ENCODE measurements around the gene LMAN2. TPM values are rescaled to one million over a fixed set of nuclear protein-coding genes. Genes with fewer than 3 reads are reported as not detected.

Gene LMAN2
- total RNA-seq, 1 donor from 2014 or later: 60.0 TPM

GRCh38 chr5:177303121-177303924, 48.1 kb downstream of the LMAN2 start, which contains the start of the genes PRELID1 and RAB24:
Gene PRELID1, plus strand, starts transcription at chr5:177303799. Its CDS starts 187 bp downstream, at chr5:177303986.
Gene RAB24, minus strand, starts transcription at chr5:177303719. Its CDS starts 431 bp downstream, at chr5:177303288.
- H3K27me3 ChIP-seq (ENCODE audit: low read depth): no peaks in the 10 kb centered on the region
- no peaks in the 10 kb centered on the region for H3K9me3 ChIP-seq (replicated peaks)
- H3K27ac ChIP-seq (replicated peaks): peak within 1 kb of the TSS; percentile 93
- TF ChIP-seq CTCF (IDR thresholded peaks at IDR 0.05; ENCODE audit: borderline replicate concordance): peak; percentile 32
- peaks cover 30% of the 10 kb centered on the region for H3K36me3 ChIP-seq
- intact Hi-C loops (cut with micrococcal nuclease): no loop called here
- peak; percentile 92 for DNase-seq
- peaks cover 65% of the 10 kb centered on the region for H3K4me1 ChIP-seq
- peak within 1 kb of the TSS; percentile 97 for H3K4me3 ChIP-seq

- Histone ChIP-seq H3K9me3 (replicated peaks) (no peaks in the 10 kb centered on the region), H3K4me3 (peak overlapping the region; percentile 97), H3K27me3 (ENCODE audit: low read depth) (no peaks in the 10 kb centered on the region), H3K4me1 (peaks cover 65% of the 10 kb centered on the region), H3K27ac (replicated peaks) (peak overlapping the region; percentile 93), H3K36me3 (peaks cover 34% of the 10 kb centered on the region)
- no peak for DNase-seq
- no peak for TF ChIP-seq CTCF (IDR thresholded peaks at IDR 0.05; ENCODE audit: borderline replicate concordance)
- intact Hi-C loops (cut with micrococcal nuclease): no loop called here
Observed at GRCh38 chr5:177302354-177303110, 48.9 kb downstream of the LMAN2 start.

GRCh38 chr5:177301503-177302165, 49.8 kb downstream of the LMAN2 start:
- no peaks in the 10 kb centered on the region for H3K27me3 ChIP-seq (ENCODE audit: low read depth)
- DNase-seq: no peak
- peaks cover 71% of the 10 kb centered on the region for H3K4me1 ChIP-seq
- H3K27ac ChIP-seq (replicated peaks): peak overlapping the region; percentile 77
- peak overlapping the region; percentile 97 for H3K4me3 ChIP-seq
- intact Hi-C loops (cut with micrococcal nuclease): no loop called here
- H3K36me3 ChIP-seq: peaks cover 28% of the 10 kb centered on the region
- TF ChIP-seq CTCF (IDR thresholded peaks at IDR 0.05; ENCODE audit: borderline replicate concordance): no peak
- no peaks in the 10 kb centered on the region for H3K9me3 ChIP-seq (replicated peaks)

- peak overlapping the region; percentile 77 for H3K27ac ChIP-seq (replicated peaks)
- peaks cover 78% of the 10 kb centered on the region for H3K4me1 ChIP-seq
- no peaks in the 10 kb centered on the region for H3K27me3 ChIP-seq (ENCODE audit: low read depth)
- DNase-seq: no peak
- TF ChIP-seq CTCF (IDR thresholded peaks at IDR 0.05; ENCODE audit: borderline replicate concordance): no peak
- H3K9me3 ChIP-seq (replicated peaks): no peaks in the 10 kb centered on the region
- H3K4me3 ChIP-seq: no peak overlapping the region
- intact Hi-C loops (cut with micrococcal nuclease): no loop called here
- peaks cover 25% of the 10 kb centered on the region for H3K36me3 ChIP-seq
Observed at GRCh38 chr5:177300951-177301350, 50.5 kb downstream of the LMAN2 start.

- Histone ChIP-seq H3K27ac (replicated peaks) (peak overlapping the region; percentile 77), H3K27me3 (ENCODE audit: low read depth) (no peaks in the 10 kb centered on the region), H3K4me3 (peak overlapping the region; percentile 9), H3K4me1 (peaks cover 81% of the 10 kb centered on the region), H3K9me3 (replicated peaks) (no peaks in the 10 kb centered on the region), H3K36me3 (peaks cover 25% of the 10 kb centered on the region)
- DNase-seq: peak; percentile 48
- TF ChIP-seq CTCF (IDR thresholded peaks at IDR 0.05; ENCODE audit: borderline replicate concordance): no peak
- intact Hi-C loops (cut with micrococcal nuclease): no loop called here
Observed at GRCh38 chr5:177300236-177300880, 51.1 kb downstream of the LMAN2 start.

All from left ventricle myocardium inferior (tissue), 1 donor.